ENCODE measurements around the gene ZBTB20. TPM values are rescaled to one million over a fixed set of nuclear protein-coding genes. Genes with fewer than 3 reads are reported as not detected.

Gene ZBTB20
- total and polyA plus RNA-seq, 2 donors from 2014 or later = 0.99 to 142 TPM

GRCh38 chr3:114796796-114797195, 350.3 kb downstream of the ZBTB20 start:
- FAIRE-seq = no peak
- Histone ChIP-seq H3K9me3 (ENCODE audit: control insufficient read depth in 2 of 3, insufficient read depth in 1 of 3, low read length in 3 of 3) (no peaks in the 10 kb centered on the region), H3K27me3 (ENCODE audit: control insufficient read depth, insufficient read depth, low read length) (no peaks in the 10 kb centered on the region), H3K4me3 (ENCODE audit: low read length in 3 of 3) (no peak overlapping the region), H3K36me3 (ENCODE audit: control insufficient read depth in 2 of 3, insufficient read depth in 3 of 3, low read length in 3 of 3) (no peaks in the 10 kb centered on the region), H3K27ac (ENCODE audit: low read depth in 2 of 2, low read length in 2 of 2) (no peak overlapping the region), H3K4me1 (ENCODE audit: control insufficient read depth in 2 of 3, insufficient read depth in 2 of 3, low read depth in 1 of 3, low read length in 3 of 3) (peaks cover 4 to 5% (median 4%) of the 10 kb centered on the region in 3 donors), H3K9ac (ENCODE audit: low read length in 3 of 3) (no peak overlapping the region)
- intact Hi-C loops (cut with DNase I) = no loop called here
- no peak for TF ChIP-seq CTCF (IDR thresholded peaks at IDR 0.05; ENCODE audit: borderline replicate concordance, extremely low read depth, insufficient read depth)
- DNase-seq = no peak

GRCh38 chr3:114794894-114795630, 352.0 kb downstream of the ZBTB20 start:
- peaks cover 0 to 5% (median 0%) of the 10 kb centered on the region in 3 donors for H3K4me1 ChIP-seq (ENCODE audit: control insufficient read depth in 2 of 3, insufficient read depth in 2 of 3, low read depth in 1 of 3, low read length in 3 of 3)
- no peak overlapping the region for H3K9ac ChIP-seq (ENCODE audit: low read length in 3 of 3)
- peak overlapping the region in 1 of 3 donors; percentile 19 for H3K4me3 ChIP-seq (ENCODE audit: low read length in 3 of 3)
- FAIRE-seq (peak; percentile 21), DNase-seq (no peak)
- H3K9me3 ChIP-seq (ENCODE audit: control insufficient read depth in 2 of 3, insufficient read depth in 1 of 3, low read length in 3 of 3) = no peaks in the 10 kb centered on the region
- peak overlapping the region in 1 of 2 donors; percentile 16 for H3K27ac ChIP-seq (ENCODE audit: low read depth in 2 of 2, low read length in 2 of 2)
- H3K36me3 ChIP-seq (ENCODE audit: control insufficient read depth in 2 of 3, insufficient read depth in 3 of 3, low read length in 3 of 3) = no peaks in the 10 kb centered on the region
- intact Hi-C loops (cut with DNase I) = no loop called here
- TF ChIP-seq CTCF (IDR thresholded peaks at IDR 0.05; ENCODE audit: borderline replicate concordance, extremely low read depth, insufficient read depth) = no peak
- H3K27me3 ChIP-seq (ENCODE audit: control insufficient read depth, insufficient read depth, low read length) = no peaks in the 10 kb centered on the region

GRCh38 chr3:114792159-114792918, 354.7 kb downstream of the ZBTB20 start:
- no peaks in the 10 kb centered on the region for H3K36me3 ChIP-seq (ENCODE audit: control insufficient read depth in 2 of 3, insufficient read depth in 3 of 3, low read length in 3 of 3)
- peaks cover 0 to 5% (median 0%) of the 10 kb centered on the region in 3 donors for H3K4me1 ChIP-seq (ENCODE audit: control insufficient read depth in 2 of 3, insufficient read depth in 2 of 3, low read depth in 1 of 3, low read length in 3 of 3)
- FAIRE-seq (no peak), DNase-seq (no peak)
- no peak overlapping the region for H3K9ac ChIP-seq (ENCODE audit: low read length in 3 of 3)
- TF ChIP-seq CTCF (IDR thresholded peaks at IDR 0.05; ENCODE audit: borderline replicate concordance, extremely low read depth, insufficient read depth) = no peak
- no peak overlapping the region for H3K4me3 ChIP-seq (ENCODE audit: low read length in 3 of 3)
- intact Hi-C loops (cut with DNase I) = no loop called here
- H3K9me3 ChIP-seq (ENCODE audit: control insufficient read depth in 2 of 3, insufficient read depth in 1 of 3, low read length in 3 of 3) = no peaks in the 10 kb centered on the region
- no peaks in the 10 kb centered on the region for H3K27me3 ChIP-seq (ENCODE audit: control insufficient read depth, insufficient read depth, low read length)
- no peak overlapping the region for H3K27ac ChIP-seq (ENCODE audit: low read depth in 2 of 2, low read length in 2 of 2)

Data from kidney (tissue), 14 donors.